HTR-8/SVneo (cell line): ENCODE measurements around the gene INSR.
A peak's percentile ranks its signal among the peaks of the same experiment; 100 is the strongest.
"Not testable (repeated sequence)": the region's sequence is repeated elsewhere in the genome, so short reads cannot be mapped to it uniquely, and the experiment has no call there.

Experiments
- DNase-seq: peaks from one replicate; pipeline ENCODE4 v3.0.0; 2011; ENCODE audit warnings: low spot score, mixed read lengths; ENCODE audit not compliant: insufficient read length
- FAIRE-seq: peaks from 2 replicates; lab custom pipeline; 2011; peaks lifted over from hg19 to GRCh38; lab: Jason Lieb, UNC

Gene INSR

DNA sequence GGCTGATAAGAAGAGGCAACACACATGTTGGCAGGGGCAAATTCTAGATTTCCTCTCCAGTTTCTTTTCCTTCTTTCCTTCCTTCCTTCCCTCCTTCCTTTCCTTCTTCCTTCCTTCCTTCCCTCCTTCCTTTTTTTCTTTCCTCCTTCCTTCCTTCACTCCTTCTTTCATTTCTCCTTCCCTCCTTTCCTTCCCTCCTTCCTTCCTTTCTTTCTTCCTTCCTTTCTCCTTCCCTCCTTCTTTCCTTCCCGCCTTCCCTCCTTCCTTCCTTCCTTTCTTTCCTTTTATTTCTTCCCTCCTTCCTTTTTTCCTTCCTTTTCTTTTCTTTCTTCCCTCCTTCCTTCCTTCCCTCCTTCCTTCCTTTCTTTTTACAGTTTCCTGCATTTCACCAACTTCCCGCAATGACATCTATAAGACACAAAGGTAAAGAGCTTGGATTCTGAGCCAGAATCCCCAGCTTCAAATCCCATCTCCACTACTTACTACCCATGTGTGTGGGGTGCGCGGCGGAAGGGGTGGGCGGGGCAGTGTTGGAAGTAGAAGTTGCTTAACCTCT lies 35.3 kb downstream of the INSR start:
- no peak for FAIRE-seq

DNA sequence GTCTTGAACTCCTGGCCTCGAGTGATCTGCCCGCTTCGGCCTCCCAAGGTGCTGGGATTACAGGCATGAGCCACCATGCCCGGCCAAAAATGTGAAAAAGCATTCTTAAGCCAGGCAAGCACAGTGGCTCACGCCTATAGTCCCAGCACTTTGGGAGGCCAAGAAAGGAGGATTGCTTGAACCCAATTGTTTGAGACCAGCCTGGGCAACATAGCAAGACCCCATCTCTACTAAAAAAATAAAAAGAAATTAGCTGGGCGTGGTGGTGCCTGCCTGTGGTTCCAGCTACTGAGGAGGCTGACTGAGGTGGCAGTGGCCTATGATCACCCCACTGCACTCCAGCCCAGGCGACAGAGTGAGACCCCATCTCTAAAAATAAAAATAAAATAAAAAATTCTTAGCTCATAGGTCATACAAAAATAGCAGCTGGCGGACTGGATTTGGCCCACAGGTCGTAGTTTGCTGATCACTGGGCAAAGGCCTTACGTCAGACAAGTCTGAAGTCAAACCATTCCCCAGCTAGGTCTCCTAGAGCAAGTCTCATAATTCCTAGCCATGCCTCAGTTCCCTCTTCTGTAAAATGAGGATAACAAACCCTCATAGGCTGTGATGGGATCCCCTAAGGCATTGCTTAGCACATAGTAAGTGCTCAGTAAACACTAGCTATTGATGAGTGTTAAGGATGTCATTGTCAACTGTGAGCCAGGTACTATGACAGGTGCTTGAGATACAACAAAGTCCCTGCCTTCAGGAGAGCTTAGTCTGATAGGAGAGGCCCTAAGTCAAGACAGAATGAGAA lies 36.0 kb downstream of the INSR start:
- FAIRE-seq, result no peak
- no peak for DNase-seq

More for the DNA sequence above, 35.3 kb downstream of the INSR start:
- no peak for DNase-seq

- DNase-seq, result peak; percentile 83
- peak; percentile 90 for FAIRE-seq
Observed at GRCh38 chr19:7257148-7258040, 36.8 kb downstream of the INSR start.

DNA sequence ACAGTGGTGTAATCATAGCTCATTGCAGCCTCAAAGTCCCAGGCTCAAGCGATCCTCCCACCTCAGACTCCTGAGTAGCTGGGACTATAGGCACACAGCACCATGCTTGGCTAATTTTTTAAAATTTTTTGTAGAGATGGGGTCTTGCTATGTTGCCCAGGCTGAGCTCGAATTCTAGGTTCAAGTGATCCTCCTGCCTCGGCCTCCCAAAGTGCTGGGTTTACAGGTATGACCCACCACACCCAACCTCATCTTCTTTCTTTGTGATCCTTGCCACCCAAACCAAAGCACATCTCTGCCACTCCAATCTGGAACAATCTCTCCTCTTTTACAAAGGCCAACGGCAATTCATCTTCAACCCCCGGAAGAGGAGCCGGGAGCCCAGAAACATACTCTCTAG lies 38.6 kb downstream of the INSR start:
- no peak for FAIRE-seq
- DNase-seq, result no peak

DNA sequence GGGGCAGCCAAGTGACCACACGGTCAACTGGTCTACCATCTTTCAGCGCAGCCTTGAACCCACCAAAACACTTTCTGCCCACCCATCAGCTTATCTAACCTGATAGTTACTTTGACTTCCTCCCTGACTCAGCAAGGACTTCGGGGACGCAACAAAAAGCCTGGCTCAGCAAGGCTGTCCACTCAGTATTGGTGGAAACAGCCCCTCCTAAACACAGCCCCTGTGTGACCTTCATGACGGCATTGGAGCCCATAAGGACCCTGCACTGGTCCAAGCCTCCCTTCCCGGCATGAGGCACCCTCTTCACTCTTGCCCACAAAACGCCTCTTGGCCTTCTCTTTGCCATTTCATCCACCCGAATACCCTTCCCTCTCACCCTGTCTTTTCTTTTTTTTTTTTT lies 39.1 kb downstream of the INSR start:
- no peak for DNase-seq
- FAIRE-seq, result peak; percentile 75

GRCh38 chr19:7254590-7254989 lies 39.6 kb downstream of the INSR start:
- no peak for DNase-seq
- no peak for FAIRE-seq

- DNase-seq (no peak), FAIRE-seq (no peak)
Observed at GRCh38 chr19:7252364-7252763, 41.9 kb downstream of the INSR start.

- DNase-seq (no peak), FAIRE-seq (no peak)
Observed at GRCh38 chr19:7251494-7251893, 42.7 kb downstream of the INSR start.

DNA sequence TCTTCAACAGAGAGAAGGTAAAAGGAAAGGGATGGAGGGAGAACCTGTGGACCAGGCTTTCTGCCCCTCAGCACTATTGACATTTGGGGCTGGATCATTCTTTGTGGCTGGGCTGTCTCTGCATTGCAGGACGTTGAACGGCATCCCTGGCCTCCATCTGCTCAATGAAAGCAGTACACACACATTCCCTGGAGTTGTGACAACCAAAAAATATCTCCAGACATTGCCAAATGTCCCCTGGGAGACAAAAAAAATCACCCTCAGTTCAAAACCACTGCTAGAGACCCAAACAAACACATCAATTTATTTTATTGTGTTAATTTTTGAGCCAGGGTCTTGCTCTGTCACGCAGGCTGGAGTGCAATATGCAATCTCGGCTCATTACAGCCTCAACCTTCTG lies 43.3 kb downstream of the INSR start:
- FAIRE-seq (no peak), DNase-seq (no peak)

GRCh38 chr19:7250057-7250596 lies 44.1 kb downstream of the INSR start:
- DNase-seq (no peak), FAIRE-seq (no peak)

DNA sequence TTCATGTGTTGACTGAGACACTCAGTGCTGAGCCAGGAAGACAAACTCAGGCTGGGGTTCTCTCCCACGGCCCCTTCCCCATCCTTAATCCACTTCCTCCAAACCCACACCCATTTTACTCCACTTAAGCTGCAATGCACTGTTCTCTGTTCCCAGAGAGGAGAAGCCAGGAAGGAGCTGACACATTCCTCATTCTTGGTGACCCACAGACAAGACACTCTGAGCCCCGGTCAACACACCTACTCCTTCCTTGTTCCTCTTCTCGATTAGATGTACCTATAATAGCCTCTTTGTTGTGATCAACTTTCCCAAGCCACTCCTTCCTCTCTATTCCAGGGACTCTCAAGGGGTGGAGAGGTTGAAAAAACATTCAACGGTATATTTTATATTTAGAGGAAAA lies 47.1 kb downstream of the INSR start:
- DNase-seq (no peak), FAIRE-seq (no peak)

DNA sequence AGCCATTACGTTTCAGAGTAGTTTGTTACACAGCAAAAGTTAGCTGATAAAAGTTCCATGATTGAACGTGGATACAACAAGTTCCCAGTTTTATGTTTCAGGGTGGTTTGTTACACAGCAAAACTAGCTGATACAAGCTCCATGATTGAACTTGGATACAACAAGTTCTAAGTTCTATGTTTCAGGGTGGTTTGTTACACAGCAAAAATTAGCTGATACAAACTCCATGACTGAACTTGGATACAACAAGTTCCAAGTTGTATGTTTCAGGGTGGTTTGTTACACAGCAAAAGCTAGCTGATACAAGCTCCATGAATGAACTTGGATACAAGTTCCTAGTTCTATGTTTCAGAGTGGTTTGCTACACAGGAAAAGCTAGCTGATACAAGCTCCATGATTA lies 47.6 kb downstream of the INSR start:
- DNase-seq (no peak), FAIRE-seq (peak; percentile 23)

DNA sequence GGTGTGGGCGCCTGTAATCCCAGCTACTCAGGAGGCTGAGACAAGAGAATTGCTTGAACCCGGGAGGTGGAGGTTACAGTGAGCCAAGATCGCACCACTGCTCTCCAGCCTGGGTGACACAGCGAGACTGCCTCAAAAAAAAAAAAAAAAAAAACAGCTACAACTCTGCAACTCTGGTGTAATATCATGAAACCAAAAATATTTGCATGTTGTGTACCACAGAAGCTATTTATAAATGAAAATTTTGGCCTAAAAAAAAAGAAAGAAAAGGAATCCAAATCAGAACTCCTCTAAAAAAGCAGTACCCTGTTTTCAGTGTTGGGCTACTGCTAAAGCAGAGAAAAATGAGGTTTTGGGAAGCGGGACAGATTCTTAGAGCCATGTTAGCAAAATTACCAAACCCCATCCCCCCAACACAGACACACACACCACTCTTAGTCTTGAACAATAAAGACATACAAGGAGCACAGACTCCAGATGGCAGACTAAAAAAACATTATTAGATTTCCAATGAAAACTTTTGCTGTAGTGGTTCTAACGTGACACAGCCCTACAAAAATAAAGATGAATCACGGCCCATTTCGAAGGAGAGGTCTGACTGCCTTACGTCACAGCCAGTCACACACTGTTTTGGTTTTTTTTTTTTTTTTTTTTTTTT lies 51.5 kb downstream of the INSR start:
- FAIRE-seq, result no peak

DNA sequence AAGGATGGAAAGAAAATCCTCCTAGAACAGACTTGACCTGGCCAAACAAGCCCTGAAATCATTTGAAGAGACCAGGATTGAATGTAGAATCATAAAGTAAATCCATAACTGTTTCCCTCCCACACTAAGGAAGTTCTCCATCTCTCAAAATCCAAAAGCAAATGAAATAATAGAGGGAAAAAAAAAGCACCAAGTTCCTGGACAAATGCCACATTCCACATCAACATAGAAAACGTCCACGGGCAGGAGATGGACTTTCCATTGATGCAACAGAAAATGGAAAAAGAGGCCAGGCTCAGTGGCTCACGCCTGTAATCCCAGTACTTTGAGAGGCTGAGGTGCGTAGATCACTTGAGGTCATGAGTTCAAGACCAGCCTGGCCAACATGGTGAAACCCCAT lies 56.2 kb downstream of the INSR start:
- DNase-seq, result no peak
- no peak for FAIRE-seq

More for the DNA sequence above, 51.5 kb downstream of the INSR start:
- peak; percentile 31 for DNase-seq

GRCh38 chr19:7236153-7236552 lies 58.1 kb downstream of the INSR start:
- DNase-seq (no peak), FAIRE-seq (no peak)

GRCh38 chr19:7230826-7231225 lies 63.4 kb downstream of the INSR start:
- FAIRE-seq (no peak), DNase-seq (no peak)

- DNase-seq, result no peak
- FAIRE-seq, result no peak
Observed at GRCh38 chr19:7229735-7230134, 64.5 kb downstream of the INSR start.

- DNase-seq, result no peak
- FAIRE-seq, result peak; percentile 64
Observed at GRCh38 chr19:7228935-7229541, 65.2 kb downstream of the INSR start.

DNA sequence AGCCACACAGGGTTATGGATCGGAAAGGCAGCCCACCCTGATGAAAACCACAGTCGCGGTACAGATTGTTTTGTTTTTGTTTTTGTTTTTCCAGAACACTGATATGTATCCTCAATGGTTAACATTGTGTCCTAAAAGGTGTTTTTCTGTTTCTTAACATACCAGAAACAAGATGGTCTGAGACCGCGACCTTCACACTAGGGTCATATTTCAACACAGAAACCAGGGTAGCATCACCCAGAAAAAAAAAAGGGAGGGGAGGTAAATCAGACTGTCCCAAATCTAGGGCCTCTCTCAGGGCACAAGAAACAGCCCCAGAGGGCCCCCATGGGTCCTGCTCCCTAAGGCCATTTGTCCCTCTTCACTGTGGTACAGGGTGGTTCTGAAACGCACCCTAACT lies 66.5 kb downstream of the INSR start:
- DNase-seq (no peak), FAIRE-seq (no peak)

- FAIRE-seq, DNase-seq: not testable (repeated sequence)
Observed at GRCh38 chr19:7227149-7227548, 67.1 kb downstream of the INSR start.
